Activated T-cell treated with anti-CD3 and anti-CD28 coated beads for 1 hour (primary cell): Measurements from ENCODE around the gene TBX15.
"Not testable (repeated sequence)": the region's sequence is repeated elsewhere in the genome, so short reads cannot be mapped to it uniquely, and the experiment has no call there.

Experiments used
- DNase-seq: peaks from one replicate; pipeline ENCODE4 v3.0.0-alpha.2; 2020; ENCODE audit warnings: low read depth

Gene TBX15

DNA sequence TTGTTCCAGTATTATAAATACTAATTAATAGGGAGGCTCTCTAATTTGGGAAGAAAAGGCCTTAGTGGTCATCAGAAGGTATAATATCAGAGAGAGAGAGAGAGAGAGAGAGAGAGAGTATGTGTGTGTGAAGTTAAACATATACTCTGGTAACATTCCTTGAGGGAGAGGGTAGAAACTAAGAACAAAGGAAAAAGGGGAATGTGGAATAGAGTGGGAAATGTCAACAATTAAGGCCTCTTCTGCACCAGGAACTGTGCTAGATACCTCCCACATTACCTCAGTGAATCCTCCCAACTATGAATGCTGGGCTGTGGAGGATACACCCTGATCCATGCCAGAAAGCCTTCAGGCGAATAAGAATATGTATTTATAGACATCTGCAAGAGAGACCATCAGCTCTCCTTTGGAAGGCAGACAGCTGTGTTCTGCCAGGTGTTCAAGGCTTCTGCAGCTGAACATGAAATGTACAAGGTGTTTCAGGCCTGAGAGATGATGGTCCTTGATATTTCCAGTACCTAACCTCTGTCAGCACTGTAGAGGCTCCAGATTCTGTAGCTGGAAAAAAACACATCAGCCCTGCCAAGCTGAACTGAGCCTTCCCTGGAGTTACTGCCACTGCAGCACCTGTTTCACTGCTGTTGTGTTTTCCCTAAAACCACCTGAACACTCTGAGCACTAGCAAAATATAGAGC is 29.1 kb downstream of the TBX15 start:
- no peak for DNase-seq

DNA sequence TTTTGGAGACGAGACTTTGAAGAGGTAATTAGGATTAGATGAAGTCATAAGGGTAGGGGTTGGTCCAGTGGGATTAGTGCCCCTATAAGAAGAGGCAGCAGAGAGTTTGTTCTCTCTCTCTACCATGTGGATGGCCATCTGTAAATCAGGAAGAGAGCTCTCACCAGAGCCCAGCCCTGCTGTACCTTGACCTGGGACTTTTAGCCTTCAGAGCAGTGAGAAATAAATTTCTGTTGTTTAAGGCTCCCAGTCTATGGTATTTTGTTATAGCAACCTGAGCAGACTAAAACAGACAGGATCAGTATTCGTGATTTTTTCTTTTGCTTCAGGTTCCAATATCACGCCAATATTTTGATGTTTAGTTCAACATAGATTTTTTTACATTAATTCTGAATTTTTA is 30.0 kb downstream of the TBX15 start:
- DNase-seq = no peak

DNA sequence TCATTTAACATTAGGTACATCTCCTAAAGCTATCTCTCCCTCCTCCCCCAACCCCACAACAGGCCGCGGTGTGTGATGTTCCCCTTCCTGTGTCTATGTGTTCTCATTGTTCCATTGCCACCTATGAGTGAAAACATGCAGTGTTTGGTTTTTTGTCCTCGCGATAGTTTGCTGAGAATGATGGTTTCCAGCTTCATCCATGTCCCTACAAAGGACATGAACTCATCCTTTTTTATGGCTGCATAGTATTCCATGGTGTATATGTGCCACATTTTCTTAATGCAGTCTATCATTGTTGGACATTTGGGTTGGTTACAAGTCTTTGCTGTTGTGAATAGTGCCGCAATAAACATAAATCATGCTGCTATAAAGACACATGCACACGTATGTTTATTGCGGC is 30.6 kb downstream of the TBX15 start:
- not testable (repeated sequence) for DNase-seq

DNA sequence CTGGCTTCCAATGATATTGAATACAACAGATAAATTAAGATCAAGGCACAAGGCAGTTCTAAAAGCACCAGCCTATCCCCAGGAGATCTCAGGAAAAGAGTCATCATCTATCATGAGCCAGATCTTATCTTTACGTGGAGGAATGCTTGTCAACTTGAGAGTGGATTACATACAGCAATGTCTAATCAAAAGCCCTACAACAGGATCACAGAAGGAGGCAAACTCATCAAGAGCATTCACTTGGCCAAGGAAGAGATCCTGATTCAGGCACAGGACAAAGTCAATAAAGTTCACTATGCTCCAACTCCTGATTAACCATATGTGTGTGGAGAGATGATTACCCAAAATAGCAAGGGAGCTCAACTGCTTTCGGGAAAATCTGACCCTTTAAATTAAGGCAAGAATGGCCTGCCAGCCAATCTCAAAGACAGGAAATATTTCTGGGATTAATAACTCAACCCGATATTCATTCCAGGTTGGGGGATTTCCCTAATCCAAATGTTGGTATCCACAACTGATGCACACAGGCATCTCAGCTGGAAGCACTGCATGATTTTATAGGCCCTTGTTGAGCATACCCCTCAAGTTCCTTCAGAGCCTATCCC is 33.7 kb downstream of the TBX15 start:
- no peak for DNase-seq

DNA sequence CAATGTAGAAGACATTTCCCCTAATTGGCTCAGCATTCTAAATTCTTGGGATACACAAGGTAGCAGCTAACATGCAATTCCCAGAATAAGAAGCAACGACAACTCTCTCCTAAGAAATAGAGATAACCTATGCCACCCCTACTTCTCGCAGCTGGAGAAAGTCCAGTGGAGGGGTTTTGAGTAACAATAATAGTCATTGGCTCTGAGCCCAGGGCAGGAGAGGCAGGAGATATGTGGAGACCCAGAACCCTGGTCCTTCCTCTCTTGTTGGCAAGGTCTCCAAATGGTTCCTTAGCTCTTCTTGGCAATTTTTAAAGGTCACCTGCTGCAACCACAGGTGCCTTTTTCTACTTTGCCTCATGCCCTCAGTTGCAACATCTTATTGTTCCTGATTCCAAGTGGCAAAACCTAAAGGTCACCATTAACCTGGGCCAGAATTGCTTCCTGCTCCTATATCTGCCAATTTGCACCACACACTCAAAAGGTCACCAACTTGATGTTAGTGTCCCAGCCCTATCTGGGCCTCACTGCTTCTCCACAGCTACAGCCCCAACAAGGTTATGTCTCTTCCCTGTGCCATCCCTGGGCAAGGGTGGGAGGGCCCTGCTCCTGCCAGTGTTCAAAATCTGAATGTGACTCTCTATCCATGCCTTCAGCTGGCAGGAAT is 36.7 kb downstream of the TBX15 start:
- no peak for DNase-seq

DNA sequence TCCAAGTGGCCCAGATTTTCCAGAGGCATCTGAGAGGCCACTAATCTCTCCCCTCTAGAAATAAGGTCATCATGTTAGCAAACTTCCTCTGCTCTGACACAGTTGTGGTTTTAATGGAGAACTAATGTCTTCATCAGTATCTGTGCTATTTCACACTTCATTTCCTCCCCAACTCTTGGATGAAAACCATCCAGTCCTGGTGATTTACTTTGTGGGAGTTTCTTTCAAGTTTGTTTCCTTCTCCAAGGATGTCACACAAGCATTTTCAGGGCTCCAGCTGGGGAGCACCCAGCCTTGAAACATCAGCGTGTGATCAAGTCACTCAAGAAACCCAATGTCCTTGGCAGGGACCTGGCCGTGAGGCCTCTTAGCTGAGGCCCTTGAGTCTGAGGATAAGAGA is 38.8 kb downstream of the TBX15 start:
- no peak for DNase-seq

DNA sequence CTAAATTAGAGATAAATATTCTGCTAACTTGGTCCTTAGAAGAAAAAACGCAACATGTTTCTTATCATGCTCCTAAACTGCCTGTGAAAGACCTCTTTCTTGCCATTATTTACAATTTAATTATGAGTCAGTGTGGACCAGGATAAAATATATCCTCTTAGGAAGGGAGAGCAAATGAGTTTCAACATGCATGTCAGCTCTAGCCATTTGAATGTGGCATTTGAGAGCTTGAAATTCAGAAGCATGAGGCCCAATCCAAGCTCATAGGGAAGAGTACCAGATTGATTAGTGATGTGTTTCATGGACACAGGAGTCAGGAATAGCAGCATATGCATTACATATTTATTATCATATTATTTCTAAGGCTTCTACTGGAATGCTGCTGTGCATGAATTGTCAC is 39.3 kb downstream of the TBX15 start:
- DNase-seq = no peak

DNA sequence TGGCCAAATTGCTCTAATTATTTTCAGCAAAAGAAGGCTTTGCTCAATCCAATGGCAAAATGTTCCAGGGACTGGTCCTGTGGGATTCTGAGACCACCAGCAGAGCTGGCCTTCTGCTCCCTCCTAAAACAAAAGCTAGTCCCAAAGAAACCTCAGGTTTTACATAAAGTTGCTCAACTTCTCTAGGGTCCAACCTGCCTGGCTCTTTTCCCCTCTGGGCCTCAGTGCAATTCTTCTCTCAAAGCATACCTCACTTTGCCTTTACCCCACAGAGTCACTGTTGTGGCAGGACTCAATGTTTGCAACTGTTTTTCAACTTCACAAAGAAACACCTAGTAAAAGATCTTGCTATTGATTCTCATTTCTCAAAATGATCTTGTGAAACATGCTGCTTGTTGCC is 39.8 kb downstream of the TBX15 start:
- no peak for DNase-seq

DNA sequence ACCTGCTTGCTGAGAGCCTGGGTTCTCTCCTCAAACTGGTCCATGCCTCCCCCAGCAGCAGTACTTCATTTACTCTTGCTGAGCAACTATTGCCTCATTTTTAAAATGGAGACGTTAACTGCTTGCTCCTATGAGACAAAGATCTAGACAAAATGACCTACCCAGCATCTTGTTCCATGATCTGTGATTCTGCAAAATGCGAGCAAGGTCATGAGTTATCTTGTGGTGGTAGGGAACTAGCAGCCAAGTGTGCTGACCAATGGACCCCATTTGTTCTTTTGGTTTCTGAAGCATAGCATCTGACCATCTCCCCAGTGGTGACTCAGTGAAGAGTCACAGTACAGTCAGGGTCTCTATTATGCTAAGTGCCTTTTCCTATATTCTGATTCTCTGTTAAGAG is 40.4 kb downstream of the TBX15 start:
- no peak for DNase-seq

DNA sequence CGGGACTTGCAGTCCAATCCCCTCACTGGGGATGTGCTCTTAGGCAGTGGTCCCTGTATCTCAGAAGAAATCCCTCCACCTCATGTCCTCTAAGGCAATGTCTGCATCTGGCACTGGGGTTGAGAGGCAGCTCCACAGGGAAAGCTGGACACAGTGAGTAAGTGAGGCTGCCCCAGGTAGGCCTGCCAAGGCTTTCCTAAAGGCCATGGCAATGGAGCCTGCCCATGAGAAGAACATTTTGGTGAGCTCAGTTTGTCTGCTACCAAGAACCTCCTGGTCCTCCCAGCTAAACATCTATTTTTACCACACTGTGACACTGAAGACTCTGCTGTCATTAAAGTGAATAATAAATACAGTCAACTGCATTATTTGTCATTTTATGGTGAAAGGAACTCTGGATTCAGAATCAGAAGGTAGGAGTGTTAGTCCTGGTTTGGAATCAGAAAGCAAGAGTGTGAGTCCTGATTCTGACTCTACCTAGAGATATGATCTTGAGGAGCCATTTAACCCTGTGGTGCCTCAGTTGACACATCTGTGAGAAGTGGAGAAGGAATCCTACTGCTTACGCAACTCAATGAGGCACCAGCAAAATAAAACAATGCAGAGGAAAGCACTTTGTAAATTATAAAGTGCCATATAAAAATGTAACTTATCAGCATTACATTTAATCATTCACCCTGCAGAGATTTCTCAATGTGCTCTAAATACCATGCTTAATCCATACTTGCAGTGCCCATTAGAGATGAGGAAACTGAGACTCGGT is 41.0 kb downstream of the TBX15 start:
- no peak for DNase-seq

DNA sequence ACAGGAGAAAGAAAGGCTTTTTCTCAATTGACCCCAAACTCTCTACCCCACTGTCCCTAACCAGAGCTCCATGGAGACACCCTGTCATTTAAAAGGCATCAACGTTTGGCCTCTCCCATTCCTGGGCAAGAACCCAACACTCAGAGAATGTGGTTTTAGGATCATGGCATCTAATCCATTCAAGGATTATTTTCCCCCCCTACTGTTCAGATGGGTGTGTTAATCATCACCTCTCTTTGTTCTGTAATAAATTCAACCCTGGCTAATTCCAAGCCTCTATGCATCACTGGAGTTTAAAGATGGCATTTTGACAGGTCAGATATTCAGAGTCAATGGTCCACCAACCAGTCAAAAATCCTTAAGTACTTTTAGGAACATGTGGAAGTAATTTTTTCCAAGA is 42.7 kb downstream of the TBX15 start:
- no peak for DNase-seq

DNA sequence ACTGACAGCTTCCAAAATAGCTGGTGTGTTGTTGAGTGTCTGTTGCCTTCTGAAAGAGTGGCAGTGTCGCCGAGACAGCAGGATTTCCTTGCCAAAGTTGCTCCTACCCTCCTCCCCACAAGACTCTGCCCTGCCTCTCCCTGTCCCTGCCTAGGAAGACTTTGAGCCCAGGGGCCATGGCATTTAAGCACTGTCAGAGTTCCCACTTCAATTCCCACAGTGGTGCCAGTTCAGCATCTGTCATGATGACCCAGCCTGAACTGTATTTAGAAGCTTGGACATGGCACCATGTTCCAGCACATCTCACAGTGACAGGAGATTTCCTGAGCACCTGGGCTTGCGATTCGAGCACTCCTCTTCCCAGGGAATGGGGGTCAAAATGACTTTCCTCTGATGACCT is 43.6 kb downstream of the TBX15 start:
- no peak for DNase-seq

DNA sequence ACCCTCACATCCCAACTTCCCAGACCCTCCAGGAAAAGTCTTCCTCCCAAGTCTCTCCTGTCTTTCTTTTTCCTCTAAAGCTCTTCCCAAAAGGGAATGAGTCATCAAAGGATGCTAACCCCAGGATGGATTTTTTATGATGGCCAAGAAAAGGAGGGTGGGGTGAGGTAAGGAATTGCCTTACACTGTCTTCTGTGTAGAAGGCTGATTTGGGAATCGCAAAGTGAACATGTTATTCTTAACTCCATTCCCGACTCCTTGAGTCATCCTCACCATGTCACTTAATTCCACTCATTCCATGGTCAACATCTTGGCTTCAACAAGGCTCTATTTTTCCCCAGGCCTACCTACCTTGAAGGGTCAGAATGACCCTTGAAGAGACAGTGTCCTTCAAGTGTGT is 44.0 kb downstream of the TBX15 start:
- DNase-seq = no peak

DNA sequence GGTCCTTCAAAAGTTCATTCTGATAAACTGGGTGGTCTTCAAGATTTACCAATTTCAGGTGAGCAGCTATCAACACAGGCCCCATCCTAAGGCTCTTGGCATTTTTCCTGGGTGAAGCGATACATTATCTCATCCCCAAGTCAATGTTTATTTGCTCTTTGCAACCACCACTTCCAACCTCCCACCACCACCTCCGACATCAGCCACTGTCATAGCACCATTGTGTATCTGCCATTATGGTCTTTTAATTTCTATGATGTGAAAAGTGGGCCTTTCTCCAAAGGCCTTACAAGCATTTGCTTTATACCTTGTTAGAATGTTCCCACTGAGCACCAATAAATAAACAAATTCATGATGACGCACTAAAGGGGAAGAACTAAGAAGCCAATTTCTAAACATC is 47.2 kb downstream of the TBX15 start:
- DNase-seq = no peak

DNA sequence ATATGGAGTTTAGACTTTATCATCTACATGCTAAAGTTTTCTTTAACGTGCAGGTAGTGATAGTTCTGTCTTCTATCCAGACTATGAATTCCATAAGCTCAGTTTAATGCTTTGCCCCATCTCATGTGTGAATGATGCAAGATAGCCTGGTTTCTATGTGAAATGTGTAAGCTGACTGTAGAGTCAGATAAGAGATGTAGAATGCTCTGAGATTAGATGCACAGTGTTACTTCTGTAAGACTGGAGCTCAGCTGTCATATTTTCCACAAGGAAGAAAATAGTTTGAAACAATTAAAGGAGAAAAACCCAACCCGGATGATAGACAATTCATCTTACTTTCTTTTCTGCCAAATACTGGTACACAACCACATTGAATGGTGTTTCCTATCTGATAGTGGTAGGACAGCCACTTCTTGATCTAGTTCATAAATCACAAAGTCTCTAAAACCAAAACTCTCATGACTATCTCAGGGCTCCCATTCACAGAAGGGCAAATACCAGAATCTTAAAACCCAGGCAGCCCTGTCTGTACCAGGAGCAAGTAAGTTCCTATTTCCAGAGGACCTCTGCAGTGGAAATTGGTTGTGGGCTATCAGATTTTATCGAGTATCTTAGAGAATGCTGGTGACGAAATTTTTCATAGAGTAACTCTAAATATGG is 50.6 kb downstream of the TBX15 start:
- no peak for DNase-seq

DNA sequence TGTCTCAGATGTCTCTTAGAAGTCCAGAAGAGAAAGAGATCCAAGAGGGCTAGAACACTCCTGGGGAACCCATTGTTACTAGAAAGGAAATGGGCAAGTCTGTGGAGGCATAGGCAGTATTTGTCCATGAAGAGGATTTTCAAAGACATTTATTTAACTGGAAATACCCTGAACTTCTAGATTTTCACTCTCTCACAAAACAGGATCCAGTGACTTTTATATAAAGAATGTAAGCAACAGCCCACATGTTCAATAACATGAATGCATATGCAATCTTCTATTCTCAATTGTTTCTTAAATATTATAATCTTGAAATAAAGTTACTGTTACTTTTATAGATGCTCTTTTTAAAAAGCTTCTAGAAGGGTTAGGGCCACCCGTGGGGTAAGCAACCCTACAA is 53.4 kb downstream of the TBX15 start:
- no peak for DNase-seq

DNA sequence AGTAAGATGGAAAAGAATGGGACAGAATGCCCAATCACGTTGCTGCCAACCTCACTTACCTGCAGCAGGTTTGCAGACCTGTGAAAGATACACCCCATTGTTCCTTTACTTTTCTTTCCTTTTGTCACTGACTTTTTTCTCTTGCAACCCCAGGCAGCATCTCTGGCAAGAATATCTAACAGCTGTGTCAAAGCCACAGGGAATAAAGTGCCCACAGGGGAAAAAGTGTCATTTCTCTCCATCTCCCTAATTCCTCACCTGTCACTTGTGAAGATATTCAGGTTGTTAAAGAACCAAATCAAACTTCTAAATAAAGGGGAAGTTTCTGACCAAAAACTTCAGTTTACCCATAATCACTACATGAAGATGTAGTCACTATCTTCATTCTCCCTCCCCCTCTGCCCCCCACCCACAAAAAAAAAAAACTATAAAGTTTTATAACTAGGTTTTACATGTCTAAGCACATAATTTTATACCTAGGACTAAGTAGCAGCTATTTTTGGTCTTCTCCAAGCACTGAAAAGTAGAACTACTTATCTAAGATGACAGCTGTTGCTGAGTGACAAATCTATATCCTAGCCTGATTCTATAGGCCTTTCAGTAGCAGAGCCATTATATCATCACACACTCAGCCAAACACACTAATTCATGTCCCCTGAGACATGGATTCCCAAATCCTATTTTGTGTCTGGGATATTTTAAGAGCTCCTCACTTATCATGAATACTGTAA is 54.9 kb downstream of the TBX15 start:
- no peak for DNase-seq

DNA sequence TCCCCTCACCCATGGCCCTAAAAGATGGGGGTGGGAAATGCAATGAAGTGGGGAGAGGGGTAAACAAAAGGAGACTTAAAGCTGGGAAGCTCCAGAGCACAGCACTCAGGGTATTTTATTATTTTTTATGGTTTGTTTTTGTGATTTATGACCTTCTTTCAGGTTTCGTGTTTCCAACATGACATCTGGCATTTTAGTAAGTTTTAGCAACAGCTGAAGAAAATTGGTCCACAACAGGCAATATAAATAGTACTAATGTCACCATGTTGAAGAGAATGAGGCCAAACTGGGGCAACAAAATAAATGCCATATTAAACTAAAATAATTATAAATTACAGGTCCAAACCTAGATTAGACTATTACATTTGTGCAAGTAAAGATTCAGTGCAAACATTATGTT is 56.3 kb downstream of the TBX15 start:
- no peak for DNase-seq

DNA sequence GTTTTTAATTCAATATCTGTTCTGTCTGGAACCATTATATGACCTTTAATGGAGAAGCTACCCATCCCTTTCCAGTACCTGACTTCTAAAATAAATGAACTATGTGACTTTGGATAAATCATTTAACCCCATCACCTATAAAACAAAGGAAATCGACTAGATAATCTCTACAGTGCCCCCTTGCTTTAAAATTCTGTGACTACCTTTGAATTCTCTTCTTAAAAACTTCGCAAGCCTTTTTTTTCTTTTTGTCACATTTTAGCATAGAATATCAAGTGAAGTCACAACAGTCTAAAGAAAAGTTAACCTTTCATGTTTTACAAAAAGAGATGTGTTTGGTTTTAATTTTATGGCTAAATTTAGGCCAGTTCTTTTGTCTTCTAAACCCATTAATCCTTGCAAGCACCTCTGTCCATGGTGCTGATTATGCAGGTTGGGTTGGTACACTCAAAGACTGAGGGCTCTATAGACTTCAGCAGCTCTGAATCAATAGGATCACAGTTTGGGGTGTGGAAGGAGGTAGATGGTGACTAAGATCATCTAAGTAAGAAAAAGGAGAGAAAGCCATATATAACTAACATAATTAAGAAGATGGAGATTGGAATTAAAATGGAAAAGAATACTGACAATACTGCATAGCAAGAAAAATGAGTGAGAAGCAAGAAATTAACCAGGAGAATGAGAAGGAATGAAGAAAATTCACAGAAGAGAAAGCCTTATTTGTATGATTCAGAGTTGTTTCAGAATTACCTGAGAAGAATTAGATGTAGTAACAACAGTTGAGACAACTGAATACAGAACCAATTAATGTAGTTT is 59.2 kb downstream of the TBX15 start:
- no peak for DNase-seq

DNA sequence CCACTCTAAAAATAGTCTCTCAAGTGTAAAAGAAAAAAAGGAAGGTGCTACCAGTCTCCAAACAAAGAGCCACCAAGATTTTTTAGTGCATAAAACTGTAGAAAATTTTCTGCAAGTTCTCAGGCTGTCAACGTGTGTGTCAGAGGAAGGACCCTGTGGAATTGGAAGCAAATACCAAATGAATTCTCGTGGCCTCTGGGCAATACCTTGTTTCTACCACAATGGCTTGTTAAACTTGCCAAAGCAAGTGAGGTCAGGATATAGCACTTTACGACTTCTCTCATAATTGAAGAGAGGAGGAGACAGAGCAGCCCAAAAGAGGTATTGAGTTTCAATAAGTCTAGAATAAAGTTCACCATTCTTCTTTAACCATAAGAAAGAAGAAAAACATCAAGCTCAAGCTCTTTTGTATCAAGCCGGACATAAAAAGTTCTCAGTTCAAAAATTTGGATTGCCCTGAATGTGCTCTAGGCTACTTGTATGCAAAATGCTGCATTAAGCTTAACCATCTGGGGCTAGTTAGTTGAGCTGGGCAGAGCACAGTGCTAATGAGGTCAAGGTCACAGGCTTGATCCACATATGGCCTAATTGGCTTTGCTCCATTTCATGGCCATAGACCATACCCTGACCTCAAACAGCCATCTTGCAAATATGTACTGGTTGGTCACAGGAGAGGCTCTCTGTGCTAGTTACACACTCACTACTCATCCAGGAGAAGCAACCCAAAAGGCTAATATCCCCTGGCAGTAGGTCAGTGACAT is 60.5 kb downstream of the TBX15 start:
- DNase-seq = no peak
